ENCODE data around the gene PLEKHG1.

DNA sequence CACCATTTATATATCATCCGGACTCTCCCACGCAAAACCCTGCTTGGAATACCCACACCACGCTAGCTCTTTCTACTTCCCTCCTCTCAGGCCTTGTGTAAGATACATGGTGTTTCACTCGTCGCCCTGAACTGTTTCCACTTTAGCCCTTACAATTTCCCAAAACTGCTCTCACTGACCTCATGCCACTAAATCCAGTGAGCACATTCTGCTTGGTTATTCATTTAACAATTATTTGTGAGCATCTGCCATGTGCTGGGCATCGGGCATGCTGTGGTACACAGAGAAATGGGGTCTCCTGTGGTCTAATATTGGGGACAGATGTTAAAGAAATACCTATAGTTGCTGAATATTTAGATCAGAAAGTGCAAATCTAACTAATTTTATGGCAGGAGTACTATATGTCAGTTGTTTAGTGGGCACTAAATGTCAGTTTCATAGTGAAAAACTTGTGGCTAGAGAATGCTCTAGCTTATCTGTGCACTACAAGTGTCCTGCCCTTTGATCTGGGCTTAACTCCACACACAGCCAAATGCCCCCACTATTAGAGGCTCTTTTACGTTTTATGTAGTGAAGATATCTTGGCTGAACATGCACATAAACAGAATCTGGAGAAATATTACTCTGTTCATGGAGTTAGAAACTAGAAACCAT, 41.0 kb downstream of the PLEKHG1 start:
- TF ChIP-seq, protein P1, sequence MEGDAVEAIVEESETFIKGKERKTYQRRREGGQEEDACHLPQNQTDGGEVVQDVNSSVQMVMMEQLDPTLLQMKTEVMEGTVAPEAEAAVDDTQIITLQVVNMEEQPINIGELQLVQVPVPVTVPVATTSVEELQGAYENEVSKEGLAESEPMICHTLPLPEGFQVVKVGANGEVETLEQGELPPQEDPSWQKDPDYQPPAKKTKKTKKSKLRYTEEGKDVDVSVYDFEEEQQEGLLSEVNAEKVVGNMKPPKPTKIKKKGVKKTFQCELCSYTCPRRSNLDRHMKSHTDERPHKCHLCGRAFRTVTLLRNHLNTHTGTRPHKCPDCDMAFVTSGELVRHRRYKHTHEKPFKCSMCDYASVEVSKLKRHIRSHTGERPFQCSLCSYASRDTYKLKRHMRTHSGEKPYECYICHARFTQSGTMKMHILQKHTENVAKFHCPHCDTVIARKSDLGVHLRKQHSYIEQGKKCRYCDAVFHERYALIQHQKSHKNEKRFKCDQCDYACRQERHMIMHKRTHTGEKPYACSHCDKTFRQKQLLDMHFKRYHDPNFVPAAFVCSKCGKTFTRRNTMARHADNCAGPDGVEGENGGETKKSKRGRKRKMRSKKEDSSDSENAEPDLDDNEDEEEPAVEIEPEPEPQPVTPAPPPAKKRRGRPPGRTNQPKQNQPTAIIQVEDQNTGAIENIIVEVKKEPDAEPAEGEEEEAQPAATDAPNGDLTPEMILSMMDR (IDR thresholded peaks at IDR 0.05; ENCODE audit: low read depth, low read length, poor library complexity, severe bottlenecking) = no peak
- TF ChIP-seq EZH2phosphoT487 (IDR thresholded peaks at IDR 0.05; ENCODE audit: borderline replicate concordance, low read length) = no peak
